ENCODE results near the gene PRPSAP1.

Gene PRPSAP1

DNA sequence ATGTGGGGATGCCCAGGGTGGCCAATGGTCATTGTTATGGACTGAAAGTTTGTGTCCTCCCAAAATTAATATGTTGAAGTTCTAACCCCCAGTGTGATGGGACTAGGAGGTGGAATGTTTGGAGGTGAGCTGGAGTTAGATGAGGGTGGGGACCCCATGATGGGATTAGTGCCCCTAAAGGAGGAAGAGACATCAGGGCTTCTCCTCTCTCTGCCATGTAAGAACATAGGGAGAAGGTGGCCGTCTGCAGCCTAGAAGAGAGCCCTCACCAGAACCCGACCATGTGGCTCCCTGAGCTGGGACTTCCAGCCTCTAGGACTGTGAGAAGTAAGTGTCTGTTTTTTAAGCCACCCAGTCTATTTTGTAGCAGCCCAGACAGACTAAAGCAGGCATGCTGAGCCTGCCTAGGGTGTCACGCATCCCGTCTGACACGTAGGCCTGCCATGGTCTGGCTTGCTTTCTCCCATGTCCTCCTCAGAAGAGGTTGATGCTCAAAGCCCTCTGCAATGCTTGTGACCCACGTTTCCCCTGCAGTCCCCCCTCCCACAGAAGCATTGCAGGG lies 4.0 kb upstream of the PRPSAP1 start:
- TF ChIP-seq, protein P1, sequence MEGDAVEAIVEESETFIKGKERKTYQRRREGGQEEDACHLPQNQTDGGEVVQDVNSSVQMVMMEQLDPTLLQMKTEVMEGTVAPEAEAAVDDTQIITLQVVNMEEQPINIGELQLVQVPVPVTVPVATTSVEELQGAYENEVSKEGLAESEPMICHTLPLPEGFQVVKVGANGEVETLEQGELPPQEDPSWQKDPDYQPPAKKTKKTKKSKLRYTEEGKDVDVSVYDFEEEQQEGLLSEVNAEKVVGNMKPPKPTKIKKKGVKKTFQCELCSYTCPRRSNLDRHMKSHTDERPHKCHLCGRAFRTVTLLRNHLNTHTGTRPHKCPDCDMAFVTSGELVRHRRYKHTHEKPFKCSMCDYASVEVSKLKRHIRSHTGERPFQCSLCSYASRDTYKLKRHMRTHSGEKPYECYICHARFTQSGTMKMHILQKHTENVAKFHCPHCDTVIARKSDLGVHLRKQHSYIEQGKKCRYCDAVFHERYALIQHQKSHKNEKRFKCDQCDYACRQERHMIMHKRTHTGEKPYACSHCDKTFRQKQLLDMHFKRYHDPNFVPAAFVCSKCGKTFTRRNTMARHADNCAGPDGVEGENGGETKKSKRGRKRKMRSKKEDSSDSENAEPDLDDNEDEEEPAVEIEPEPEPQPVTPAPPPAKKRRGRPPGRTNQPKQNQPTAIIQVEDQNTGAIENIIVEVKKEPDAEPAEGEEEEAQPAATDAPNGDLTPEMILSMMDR (IDR thresholded peaks at IDR 0.05; ENCODE audit: extremely low read depth, insufficient read depth, missing control alignments): no peak
- DNase-seq (ENCODE audit: low spot score): no peak
- in situ Hi-C loops (cut with MboI; ENCODE audit: low pct_unique_long_range_greater_than_20kb, low sequenced_read_pairs, unreplicated experiment): no loop called here

DNA sequence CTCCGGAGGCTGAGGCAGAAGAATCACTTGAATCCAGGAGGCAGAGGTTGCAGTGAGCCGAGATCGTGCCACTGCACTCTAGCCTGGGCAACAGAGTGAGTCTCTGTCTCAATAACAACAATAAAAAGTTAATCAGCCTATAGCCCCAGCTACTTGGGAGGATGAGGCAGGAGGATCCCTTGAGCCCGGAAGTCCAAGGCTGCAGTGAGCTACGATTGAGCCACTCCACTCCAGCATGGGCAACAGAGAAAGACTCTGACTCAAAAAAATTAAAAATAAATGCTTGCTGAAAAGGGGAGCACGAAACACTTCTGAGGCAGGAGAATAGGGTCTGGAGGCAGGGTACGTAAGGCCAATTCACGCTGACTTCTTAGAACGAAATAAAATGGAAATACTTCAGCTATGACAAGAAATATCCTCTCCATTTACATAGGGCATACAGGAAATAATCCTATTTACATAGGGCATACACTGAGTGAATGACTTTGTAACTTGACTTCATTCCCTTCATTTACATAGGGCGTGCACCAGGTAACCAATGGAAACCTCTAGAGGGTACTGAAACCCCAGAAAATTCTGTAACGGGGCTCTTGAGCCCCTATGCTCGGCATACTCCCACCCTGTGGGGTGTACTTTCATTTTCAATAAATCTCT lies 3.2 kb upstream of the PRPSAP1 start:
- TF ChIP-seq, protein P1 (IDR thresholded peaks at IDR 0.05; ENCODE audit: extremely low read depth, insufficient read depth, missing control alignments): no peak
- in situ Hi-C loops (cut with MboI; ENCODE audit: low pct_unique_long_range_greater_than_20kb, low sequenced_read_pairs, unreplicated experiment): no loop called here
- no peak for DNase-seq (ENCODE audit: low spot score)

GRCh38 chr17:76354747-76355310 lies 1.1 kb upstream of the PRPSAP1 start:
- TF ChIP-seq, protein P1 (IDR thresholded peaks at IDR 0.05; ENCODE audit: extremely low read depth, insufficient read depth, missing control alignments): no peak
- in situ Hi-C loops (cut with MboI; ENCODE audit: low pct_unique_long_range_greater_than_20kb, low sequenced_read_pairs, unreplicated experiment): no loop called here
- no peak for DNase-seq (ENCODE audit: low spot score)

- DNase-seq (ENCODE audit: low spot score): no peak
- in situ Hi-C loops (cut with MboI; ENCODE audit: low pct_unique_long_range_greater_than_20kb, low sequenced_read_pairs, unreplicated experiment): no loop called here
Observed at GRCh38 chr17:76354317-76354729, 607 bp upstream of the PRPSAP1 start.

DNA sequence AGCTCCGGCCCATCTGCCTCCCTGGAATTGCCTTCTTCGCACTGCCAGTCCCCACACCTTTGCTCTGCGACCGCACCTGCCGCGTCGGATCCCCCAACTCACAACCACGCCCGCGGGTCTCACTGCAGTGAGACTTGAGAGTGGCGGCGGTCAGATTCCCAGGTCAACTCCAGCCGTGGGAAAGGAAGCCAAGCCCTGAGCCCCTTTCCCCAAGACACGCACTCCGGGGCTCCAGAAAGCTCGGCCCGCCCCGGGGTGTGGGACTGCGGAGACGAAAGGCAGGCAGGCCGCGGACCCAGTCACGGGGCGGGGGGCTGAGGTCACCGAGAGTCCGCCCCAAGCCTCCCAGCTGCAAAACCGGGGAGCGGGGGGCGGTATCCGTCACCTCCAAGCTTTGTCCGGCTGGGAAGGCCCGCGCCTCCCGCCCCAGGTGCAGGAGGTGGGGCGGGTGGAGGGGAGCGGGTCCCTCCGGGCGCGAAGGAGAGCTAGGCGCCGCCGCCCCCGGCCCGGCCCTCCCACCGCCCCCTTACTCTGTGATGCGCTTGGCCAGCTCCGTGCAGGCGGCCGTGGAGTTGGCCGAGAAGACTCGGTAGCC lies 615 bp downstream of the PRPSAP1 start:
- DNase-seq (ENCODE audit: low spot score): peak; percentile 70
- in situ Hi-C loops (cut with MboI; ENCODE audit: low pct_unique_long_range_greater_than_20kb, low sequenced_read_pairs, unreplicated experiment): no loop called here
- TF ChIP-seq, protein P1 (IDR thresholded peaks at IDR 0.05; ENCODE audit: extremely low read depth, insufficient read depth, missing control alignments): no peak

More at GRCh38 chr17:76354317-76354729, 607 bp upstream of the PRPSAP1 start:
- TF ChIP-seq, protein P1 (IDR thresholded peaks at IDR 0.05; ENCODE audit: extremely low read depth, insufficient read depth, missing control alignments): no peak

DNA sequence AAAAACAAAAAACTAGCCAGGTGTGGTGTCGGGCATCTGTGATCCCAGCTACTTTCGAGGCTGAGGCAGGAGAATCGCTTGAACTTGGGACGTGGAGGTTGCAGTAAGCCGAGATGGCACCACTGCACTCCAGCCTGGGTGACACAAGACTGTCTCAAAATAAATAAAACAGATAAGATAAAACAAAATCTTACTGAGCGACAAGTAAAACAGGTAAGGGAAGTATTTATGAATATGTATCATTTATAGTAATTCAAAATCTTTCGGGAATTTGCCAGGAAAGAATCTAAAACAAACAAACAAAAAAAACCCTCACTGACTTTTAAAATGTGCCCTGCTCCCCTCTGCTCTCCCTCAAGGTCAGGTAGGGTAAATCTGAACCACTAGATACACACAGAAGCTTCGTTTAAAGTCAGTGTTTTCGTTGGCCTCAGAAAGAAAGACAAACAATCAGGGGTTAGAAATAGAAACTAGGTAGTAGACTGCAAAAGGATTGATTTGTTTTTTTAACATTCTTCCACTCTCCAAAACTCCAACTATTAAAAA lies 2.1 kb downstream of the PRPSAP1 start:
- DNase-seq (ENCODE audit: low spot score): no peak
- TF ChIP-seq, protein P1 (IDR thresholded peaks at IDR 0.05; ENCODE audit: extremely low read depth, insufficient read depth, missing control alignments): no peak
- in situ Hi-C loops (cut with MboI; ENCODE audit: low pct_unique_long_range_greater_than_20kb, low sequenced_read_pairs, unreplicated experiment): no loop called here

All from GM13977 (cell line).